Hypothalamus (tissue), 51 donors: Measurements from ENCODE around the gene NR2F1-AS1.

Experiments
- DNase-seq, 51 donors: peaks; one replicate each; lab custom pipeline; 2025; lab: John Stamatoyannopoulos, UW

The NR2F1-AS1 gene

GRCh38 chr5:93452255-93452654 lies 128.8 kb downstream of the NR2F1-AS1 start:
- DNase-seq = no peak

GRCh38 chr5:93438124-93438523 lies 142.9 kb downstream of the NR2F1-AS1 start:
- no peak for DNase-seq

GRCh38 chr5:93436083-93436482 lies 144.9 kb downstream of the NR2F1-AS1 start:
- no peak for DNase-seq

- DNase-seq = no peak
Measured at GRCh38 chr5:93433422-93433821, 147.6 kb downstream of the NR2F1-AS1 start.

GRCh38 chr5:93431250-93431649 lies 149.8 kb downstream of the NR2F1-AS1 start:
- DNase-seq = no peak

- DNase-seq = no peak
Measured at GRCh38 chr5:93430673-93431199, 150.3 kb downstream of the NR2F1-AS1 start.

- DNase-seq = peak in 1 of 51 donors; percentile 5
Measured at GRCh38 chr5:93430118-93430517, 150.9 kb downstream of the NR2F1-AS1 start.

GRCh38 chr5:93428868-93429267 lies 152.2 kb downstream of the NR2F1-AS1 start:
- no peak for DNase-seq

- DNase-seq = no peak
Measured at GRCh38 chr5:93427316-93427715, 153.7 kb downstream of the NR2F1-AS1 start.

GRCh38 chr5:93425096-93425495 lies 155.9 kb downstream of the NR2F1-AS1 start:
- peak in 22 of 51 donors; percentile 1 to 50 (median 32) for DNase-seq

GRCh38 chr5:93423300-93423699 lies 157.7 kb downstream of the NR2F1-AS1 start:
- DNase-seq = no peak

GRCh38 chr5:93422652-93423280 lies 158.3 kb downstream of the NR2F1-AS1 start:
- peak in 1 of 51 donors; percentile 5 for DNase-seq

GRCh38 chr5:93421987-93422401 lies 159.0 kb downstream of the NR2F1-AS1 start:
- peak in 20 of 51 donors; percentile 1 to 55 (median 16) for DNase-seq

GRCh38 chr5:93421468-93421867 lies 159.6 kb downstream of the NR2F1-AS1 start:
- DNase-seq = peak in 25 of 51 donors; percentile 5 to 57 (median 27)

- DNase-seq = no peak
Measured at GRCh38 chr5:93417490-93417889, 163.5 kb downstream of the NR2F1-AS1 start.

- no peak for DNase-seq
Measured at GRCh38 chr5:93415819-93416218, 165.2 kb downstream of the NR2F1-AS1 start.

- DNase-seq = no peak
Measured at GRCh38 chr5:93411716-93412115, 169.3 kb downstream of the NR2F1-AS1 start.

GRCh38 chr5:93409691-93410090 lies 171.3 kb downstream of the NR2F1-AS1 start:
- no peak for DNase-seq

GRCh38 chr5:93407454-93407853 lies 173.6 kb downstream of the NR2F1-AS1 start:
- DNase-seq = no peak

GRCh38 chr5:93406971-93407401 lies 174.0 kb downstream of the NR2F1-AS1 start:
- DNase-seq = no peak

GRCh38 chr5:93404246-93404645 lies 176.8 kb downstream of the NR2F1-AS1 start:
- DNase-seq = no peak

GRCh38 chr5:93403141-93403928 lies 177.7 kb downstream of the NR2F1-AS1 start:
- DNase-seq = no peak
